GM23338 (cell line): ENCODE data around the gene SBNO1. TPM values are rescaled to one million over a fixed set of nuclear protein-coding genes. Genes with fewer than 3 reads are reported as not detected.

Experiments used
- ATAC-seq: fragments of 200-7000 bp; cut with Tn5 transposase; 3 replicates; pipeline ENCODE4 v1.9.1; 2020
- DNase-seq: peaks from one replicate; pipeline ENCODE4 v3.0.0-alpha.2; 2015; ENCODE audit warnings: low spot score
- H2AFZ ChIP-seq: fragments of 200-600 bp; sonication (generic); 2 replicates; pipeline ENCODE4 v1.8.0; 2016; ENCODE audit warnings: antibody characterized with exemption, mild to moderate bottlenecking, moderate library complexity
- H3F3A ChIP-seq: fragments of 200-600 bp; sonication (generic); replicated peaks from 2 replicates; pipeline ENCODE4 v1.8.0; 2017; ENCODE audit warnings: antibody characterized with exemption, mixed run types, low read depth
- H3K27ac ChIP-seq: fragments of 200-600 bp; sonication (generic); 2 replicates; pipeline ENCODE4 v1.6.1; 2016; ENCODE audit warnings: low read depth
- H3K27me3 ChIP-seq: fragments of 200-600 bp; sonication (generic); 2 replicates; pipeline ENCODE4 v1.8.0; 2016; ENCODE audit warnings: mild to moderate bottlenecking, mixed run types, moderate library complexity; ENCODE audit not compliant: insufficient read depth
- H3K36me3 ChIP-seq: fragments of 200-600 bp; sonication (generic); 2 replicates; pipeline ENCODE4 v1.8.0; 2016; ENCODE audit warnings: mild to moderate bottlenecking; ENCODE audit not compliant: insufficient read depth
- H3K4me1 ChIP-seq: fragments of 200-600 bp; sonication (generic); 2 replicates; pipeline ENCODE4 v1.8.0; 2016; ENCODE audit warnings: mild to moderate bottlenecking, moderate library complexity; ENCODE audit not compliant: insufficient read depth
- H3K4me2 ChIP-seq: fragments of 200-600 bp; sonication (generic); 2 replicates; pipeline ENCODE4 v1.7.1; 2017; ENCODE audit warnings: mixed run types
- H3K4me3 ChIP-seq: fragments of 200-600 bp; sonication (generic); 2 replicates; pipeline ENCODE4 v1.6.1; 2016; ENCODE audit warnings: mixed run types
- H3K79me2 ChIP-seq: fragments of 200-600 bp; sonication (generic); replicated peaks from 2 replicates; pipeline ENCODE4 v1.8.0; 2017; ENCODE audit warnings: mild to moderate bottlenecking; ENCODE audit not compliant: insufficient read depth
- H3K9me2 ChIP-seq: fragments of 200-600 bp; sonication (generic); 2 replicates; pipeline ENCODE4 v1.8.0; 2017; ENCODE audit not compliant: insufficient read depth
- H4K20me1 ChIP-seq: fragments of 200-600 bp; sonication (generic); replicated peaks from 2 replicates; pipeline ENCODE4 v1.8.0; 2017; ENCODE audit warnings: mild to moderate bottlenecking; ENCODE audit not compliant: insufficient read depth
- H3K27ac Mint-ChIP-seq: 2 replicates; pipeline ENCODE4 v1.8.0; 2020; ENCODE audit warnings: inconsistent platforms, mild to moderate bottlenecking, moderate library complexity, mixed read lengths
- H3K27me3 Mint-ChIP-seq: 3 replicates; pipeline ENCODE4 v1.8.0; 2022; ENCODE audit warnings: low read depth, mild to moderate bottlenecking, moderate library complexity, mixed read lengths, inconsistent platforms; ENCODE audit not compliant: insufficient read depth, poor library complexity
- H3K36me3 Mint-ChIP-seq: 3 replicates; pipeline ENCODE4 v1.8.0; 2021; ENCODE audit warnings: low read depth, mild to moderate bottlenecking, inconsistent platforms, moderate library complexity, mixed read lengths
- H3K4me1 Mint-ChIP-seq: 3 replicates; pipeline ENCODE4 v1.8.0; 2020; ENCODE audit warnings: mild to moderate bottlenecking, inconsistent platforms, mixed read lengths
- H3K4me3 Mint-ChIP-seq: 3 replicates; pipeline ENCODE4 v1.8.0; 2021; ENCODE audit warnings: moderate library complexity, mild to moderate bottlenecking, inconsistent platforms, mixed read lengths
- H3K9me3 Mint-ChIP-seq: 3 replicates; pipeline ENCODE4 v1.8.0; 2020; ENCODE audit warnings: moderate library complexity, mild to moderate bottlenecking, inconsistent platforms, mixed read lengths
- CREB1 ChIP-seq: fragments of 250-450 bp; sonication (Bioruptor Pico); IDR thresholded peaks from 2 replicates; pipeline ENCODE4 v1.5.0; 2020; ENCODE audit warnings: low read depth, mild to moderate bottlenecking, moderate library complexity
- CTCF ChIP-seq, 2 experiments: fragments of 200-600 bp in 1 of 2; sonication (generic) in 1 of 2; conservative IDR thresholded peaks; 2 replicates each; pipeline versions ENCODE4 v1.5.1 to v1.6.1; 2016 to 2017; ENCODE audit warnings: antibody characterized with exemption in 2 of 2, low read depth in 2 of 2, mild to moderate bottlenecking in 2 of 2, moderate library complexity in 1 of 2
- ETS1 ChIP-seq: IDR thresholded peaks from 2 replicates; pipeline ENCODE4 v1.6.1; 2016; ENCODE audit warnings: antibody characterized with exemption
- EZH2 ChIP-seq: fragments of 200-600 bp; sonication (generic); IDR thresholded peaks from one replicate; pipeline ENCODE4 v1.8.0; 2017; ENCODE audit warnings: antibody characterized with exemption, mild to moderate bottlenecking, low read depth; ENCODE audit not compliant: unreplicated experiment
- EZH2phosphoT487 ChIP-seq: fragments of 200-600 bp; sonication (generic); IDR thresholded peaks from one replicate; pipeline ENCODE4 v1.8.1; 2018; ENCODE audit warnings: antibody characterized with exemption; ENCODE audit not compliant: unreplicated experiment
- JUNB ChIP-seq: IDR thresholded peaks from one replicate; pipeline ENCODE4 v1.6.1; 2016; ENCODE audit warnings: antibody characterized with exemption; ENCODE audit not compliant: unreplicated experiment
- NANOG ChIP-seq: IDR thresholded peaks from 2 replicates; pipeline ENCODE4 v1.6.1; 2016; ENCODE audit warnings: antibody characterized with exemption, borderline replicate concordance
- POLR2AphosphoS5 ChIP-seq: IDR thresholded peaks from 2 replicates; pipeline ENCODE4 v1.6.1; 2016; ENCODE audit warnings: antibody characterized with exemption, low read depth
- REST ChIP-seq: IDR thresholded peaks from one replicate; pipeline ENCODE4 v1.6.1; 2018; ENCODE audit warnings: antibody characterized with exemption; ENCODE audit not compliant: unreplicated experiment
- STAT1 ChIP-seq: IDR thresholded peaks from one replicate; pipeline ENCODE4 v1.6.1; 2016; ENCODE audit warnings: antibody characterized with exemption; ENCODE audit not compliant: unreplicated experiment
- ZNF114 ChIP-seq: fragments of 250-450 bp; sonication (Bioruptor Pico); IDR thresholded peaks from 2 replicates; pipeline ENCODE4 v1.5.0; 2020; ENCODE audit warnings: mild to moderate bottlenecking, moderate library complexity
- ZNF331 ChIP-seq: fragments of 250-450 bp; sonication (Bioruptor Pico); IDR thresholded peaks from 2 replicates; pipeline ENCODE4 v1.5.0; 2020; ENCODE audit warnings: low read depth, mild to moderate bottlenecking, moderate library complexity
- polyA plus RNA-seq: library from polyadenylated mRNA; unstranded; fragments of >200 nt; fragmentation: Nextera tagmentation; extraction: Ambion mirVana; gene quantifications from 2 replicates; pipeline ENCODE4 v1.2.1, GENCODE V29; 2016
- total RNA-seq: library from RNA; depleted of rRNA; stranded (reverse); fragments of >200 nt; shearing (Covaris generic); gene quantifications from 2 replicates; pipeline ENCODE4 v1.2.3, GENCODE V29; 2014

Gene SBNO1
- total and polyA plus RNA-seq, 2 experiments from 2014 or later: 34.9 to 49.5 TPM

- Mint-ChIP-seq H3K9me3 (no peaks in the 10 kb centered on the region), H3K4me1 (no peaks in the 10 kb centered on the region), H3K36me3 (peaks cover 49% of the 10 kb centered on the region), H3K27me3 (no peaks in the 10 kb centered on the region), H3K27ac (no peak overlapping the region), H3K4me3 (no peak overlapping the region)
- Histone ChIP-seq H3K36me3 (peaks cover 54% of the 10 kb centered on the region), H3K9me2 (no peaks in the 10 kb centered on the region), H2AFZ (no peak overlapping the region), H3F3A (0 out of 2 replicates have a peak, but pooled peaks cover 16% of the 10 kb centered on the region), H3K79me2 (peaks cover 34% of the 10 kb centered on the region), H3K4me3 (no peak overlapping the region), H3K4me2 (no peak overlapping the region), H3K27ac (no peak overlapping the region), H3K4me1 (no peaks in the 10 kb centered on the region), H4K20me1 (peaks cover 32% of the 10 kb centered on the region), H3K27me3 (no peaks in the 10 kb centered on the region)
- ATAC-seq (no peak), DNase-seq (no peak)
- TF ChIP-seq POLR2AphosphoS5 (no peak), ETS1 (no peak), STAT1 (no peak), NANOG (no peak), JUNB (no peak), CTCF (conservative IDR thresholded peaks at IDR 0.05; ENCODE audit: low read depth in 2 of 2) (no peak), REST (no peak), CREB1 (CRISPR knock-in tag) (no peak), EZH2phosphoT487 (no peak), EZH2 (no peak)
Measured at GRCh38 chr12:123337070-123337469, 27.6 kb downstream of the SBNO1 start.

GRCh38 chr12:123336530-123336929 lies 28.1 kb downstream of the SBNO1 start:
- Mint-ChIP-seq H3K36me3 (peaks cover 54% of the 10 kb centered on the region), H3K9me3 (no peaks in the 10 kb centered on the region), H3K27me3 (no peaks in the 10 kb centered on the region), H3K27ac (no peak overlapping the region), H3K4me1 (no peaks in the 10 kb centered on the region), H3K4me3 (no peak overlapping the region)
- H3K79me2 ChIP-seq: peaks cover 28% of the 10 kb centered on the region
- H3K4me1 ChIP-seq: no peaks in the 10 kb centered on the region
- 0 out of 2 replicates have a peak, but pooled peaks cover 17% of the 10 kb centered on the region for H3F3A ChIP-seq
- no peak overlapping the region for H2AFZ ChIP-seq
- H4K20me1 ChIP-seq: peaks cover 30% of the 10 kb centered on the region
- H3K36me3 ChIP-seq: peaks cover 55% of the 10 kb centered on the region
- ATAC-seq (no peak), DNase-seq (no peak)
- no peak overlapping the region for H3K27ac ChIP-seq
- H3K4me3 ChIP-seq: no peak overlapping the region
- no peak overlapping the region for H3K4me2 ChIP-seq
- no peaks in the 10 kb centered on the region for H3K27me3 ChIP-seq
- no peaks in the 10 kb centered on the region for H3K9me2 ChIP-seq
- TF ChIP-seq ETS1 (no peak), EZH2 (no peak), CTCF (conservative IDR thresholded peaks at IDR 0.05; ENCODE audit: low read depth in 2 of 2) (no peak), ZNF114 (no peak), NANOG (no peak), CREB1 (CRISPR knock-in tag) (no peak), ZNF331 (CRISPR knock-in tag) (no peak)
